AG09309 (cell line): ENCODE measurements around the gene MAP2K3.

Experiments
- DNase-seq: peaks from one replicate; pipeline ENCODE4 v3.0.0-alpha.2; 2010; ENCODE audit warnings: low read depth
- H3K4me3 ChIP-seq: 2 replicates; pipeline ENCODE4 v1.5.1; 2011; ENCODE audit warnings: mild to moderate bottlenecking, low read depth, low read length, moderate library complexity; ENCODE audit not compliant: control insufficient read depth
- CTCF ChIP-seq: IDR thresholded peaks from 2 replicates; pipeline ENCODE4 v1.5.1; 2011; ENCODE audit warnings: mild to moderate bottlenecking, low read depth, low read length, inconsistent platforms; ENCODE audit not compliant: insufficient read depth, control insufficient read depth; ENCODE audit errors: missing control alignments

MAP2K3 gene

GRCh38 chr17:21363776-21364642 is 79.5 kb downstream of the MAP2K3 start:
- DNase-seq: no peak
- no peak for TF ChIP-seq CTCF
- no peak overlapping the region for H3K4me3 ChIP-seq
